CD8-positive, alpha-beta memory T cell (primary cell): ENCODE results near the gene RIPOR3. TPM values are rescaled to one million over a fixed set of nuclear protein-coding genes. Genes with fewer than 3 reads are reported as not detected.
"Not testable (repeated sequence)": the region's sequence is repeated elsewhere in the genome, so short reads cannot be mapped to it uniquely, and the experiment has no call there.

Experiments
- CTCF ChIA-PET: fragments of 350-600 bp; sonication (Branson Sonifier 250); formaldehyde crosslinking; loops from one replicate; lab custom pipeline; 2021; ENCODE audit warnings: antibody characterized with exemption; lab: Charles Lee
- POLR2A ChIA-PET: fragments of 350-600 bp; sonication (Branson Sonifier 250); formaldehyde crosslinking; loops from one replicate; lab custom pipeline; 2021; ENCODE audit warnings: antibody characterized with exemption; lab: Charles Lee
- DNase-seq, 5 donors: peaks; one replicate each; pipeline versions ENCODE4 v3.0.0 to v3.0.0-alpha.2; 2020 to 2022; ENCODE audit warnings: mixed read lengths in 1 of 5
- H3K27ac ChIP-seq: one replicate; pipeline ENCODE4 v1.7.0; 2013; ENCODE audit warnings: low read depth, mild to moderate bottlenecking, low read length, moderate library complexity
- H3K27me3 ChIP-seq: 2 replicates; pipeline ENCODE4 v1.7.0; 2013; ENCODE audit warnings: low read length, mild to moderate bottlenecking; ENCODE audit not compliant: insufficient read depth, poor library complexity, severe bottlenecking
- H3K36me3 ChIP-seq: 2 replicates; pipeline ENCODE4 v1.7.0; 2013; ENCODE audit warnings: mild to moderate bottlenecking, low read length, moderate library complexity; ENCODE audit not compliant: insufficient read depth
- H3K4me1 ChIP-seq: 2 replicates; pipeline ENCODE4 v1.7.0; 2013; ENCODE audit warnings: mild to moderate bottlenecking, low read length, moderate library complexity; ENCODE audit not compliant: insufficient read depth
- H3K4me3 ChIP-seq: 2 replicates; pipeline ENCODE4 v1.7.0; 2013; ENCODE audit warnings: mild to moderate bottlenecking, low read length
- H3K9me3 ChIP-seq: 2 replicates; pipeline ENCODE4 v1.7.0; 2013; ENCODE audit warnings: mild to moderate bottlenecking, low read length
- H3K27ac Mint-ChIP-seq, 8 donors: one replicate each; pipeline ENCODE4 v1.8.0; 2020 to 2021; ENCODE audit warnings: mixed read lengths in 8 of 8, mild to moderate bottlenecking in 6 of 8, inconsistent platforms in 3 of 8, moderate library complexity in 3 of 8
- H3K27me3 Mint-ChIP-seq, 2 donors: one replicate each; pipeline ENCODE4 v1.8.0; 2020 to 2021; ENCODE audit warnings: mixed read lengths in 2 of 2, mild to moderate bottlenecking in 1 of 2, moderate library complexity in 1 of 2
- H3K36me3 Mint-ChIP-seq, 3 donors: one replicate each; pipeline ENCODE4 v1.8.0; 2020 to 2021; ENCODE audit warnings: mixed read lengths in 3 of 3, inconsistent platforms in 1 of 3, mild to moderate bottlenecking in 1 of 3
- H3K4me1 Mint-ChIP-seq, 3 donors: one replicate each; pipeline ENCODE4 v1.8.0; 2020 to 2021; ENCODE audit warnings: mixed read lengths in 3 of 3, inconsistent platforms in 1 of 3, mild to moderate bottlenecking in 1 of 3
- H3K4me3 Mint-ChIP-seq, 7 donors: one replicate each; pipeline ENCODE4 v1.8.0; 2020 to 2021; ENCODE audit warnings: mixed read lengths in 7 of 7, mild to moderate bottlenecking in 6 of 7, moderate library complexity in 4 of 7, inconsistent platforms in 2 of 7
- H3K9me3 Mint-ChIP-seq, 5 donors: one replicate each; pipeline ENCODE4 v1.8.0; 2020 to 2022; ENCODE audit warnings: mixed read lengths in 5 of 5, mild to moderate bottlenecking in 3 of 5, moderate library complexity in 2 of 5, inconsistent platforms in 1 of 5
- polyA plus RNA-seq: library from polyadenylated mRNA; unstranded; fragments of 300-500 nt; fragmentation: Illumina TruSeq; gene quantifications from one replicate; pipeline ENCODE4 v1.2.3, GENCODE V29; 2021
- total RNA-seq, 2 experiments: library from RNA; stranded (reverse); gene quantifications; one replicate each; pipeline ENCODE4 v1.2.3, GENCODE V29; 2021

RIPOR3 gene
- total and polyA plus RNA-seq, 3 experiments from 2014 or later: 1.8 TPM; not detected in 2

DNA sequence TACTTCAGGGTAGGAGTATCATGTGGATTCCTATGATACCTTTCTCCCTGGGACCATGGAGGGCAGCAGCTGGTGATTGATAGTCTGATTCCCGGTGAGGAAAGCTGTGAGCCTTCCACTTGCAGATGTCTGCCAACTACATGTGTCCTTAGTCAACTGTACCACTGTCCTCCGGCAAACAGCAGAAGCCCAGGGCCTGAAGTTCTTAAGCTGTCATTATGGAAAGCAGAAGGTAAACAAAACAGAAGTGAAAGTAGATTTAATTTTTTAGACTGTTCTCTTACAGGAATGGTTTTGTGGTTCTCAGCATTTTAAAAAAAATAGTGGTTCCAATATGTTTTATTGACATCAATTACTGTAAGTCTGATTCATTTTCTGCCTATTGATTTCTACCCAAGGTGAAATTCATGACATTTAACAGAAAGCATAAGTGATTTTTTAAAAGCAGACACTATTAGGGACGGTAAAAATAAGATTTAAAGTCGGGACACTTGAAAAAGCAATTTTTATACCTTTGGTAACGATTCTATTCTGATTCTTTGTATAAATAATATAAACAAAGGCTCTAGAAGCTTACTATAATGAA is 144.5 kb downstream of the RIPOR3 start:
- peak overlapping the region; percentile 68 to 93 (median 89) for H3K27ac Mint-ChIP-seq
- no peaks in the 10 kb centered on the region for H3K9me3 Mint-ChIP-seq
- peaks cover 59 to 72% (median 65%) of the 10 kb centered on the region in 3 donors for H3K4me1 Mint-ChIP-seq
- Histone ChIP-seq H3K9me3 (no peaks in the 10 kb centered on the region), H3K36me3 (no peaks in the 10 kb centered on the region), H3K27ac (no peak overlapping the region), H3K27me3 (no peaks in the 10 kb centered on the region), H3K4me1 (peaks cover 55% of the 10 kb centered on the region), H3K4me3 (peak overlapping the region; percentile 49)
- H3K36me3 Mint-ChIP-seq: peaks cover 0 to 41% (median 3%) of the 10 kb centered on the region in 3 donors
- peak overlapping the region; percentile 23 to 82 (median 81) for H3K4me3 Mint-ChIP-seq
- no peak for DNase-seq
- ChIA-PET POLR2A (interaction anchor here (1.1 to 1.8 kb wide), 2 partner anchors 34 to 36 kb away, joined by 3 to 5 read pairs; no protein-coding TSS in a partner anchor), CTCF (no interaction called here)
- no peaks in the 10 kb centered on the region for H3K27me3 Mint-ChIP-seq

GRCh38 chr20:50545126-50545525 is 146.2 kb downstream of the RIPOR3 start:
- POLR2A ChIA-PET: no interaction called here
- DNase-seq: no peak
- H3K36me3 ChIP-seq: no peaks in the 10 kb centered on the region
- H3K27ac ChIP-seq: no peak overlapping the region
- Mint-ChIP-seq H3K9me3 (no peaks in the 10 kb centered on the region), H3K27me3 (no peaks in the 10 kb centered on the region), H3K27ac (peak overlapping the region in 6 of 8 donors; percentile 54 to 91 (median 76)), H3K36me3 (peaks cover 0 to 46% (median 3%) of the 10 kb centered on the region in 3 donors), H3K4me1 (peaks cover 73 to 88% (median 75%) of the 10 kb centered on the region in 3 donors), H3K4me3 (peak overlapping the region in 3 of 7 donors; percentile 2 to 82 (median 79))
- CTCF ChIA-PET: no interaction called here
- no peak overlapping the region for H3K4me3 ChIP-seq
- no peaks in the 10 kb centered on the region for H3K9me3 ChIP-seq
- no peaks in the 10 kb centered on the region for H3K27me3 ChIP-seq
- H3K4me1 ChIP-seq: peaks cover 67% of the 10 kb centered on the region

GRCh38 chr20:50543326-50543725 is 148.0 kb downstream of the RIPOR3 start:
- POLR2A ChIA-PET: interaction anchor here (1.2 kb wide), 1 partner anchor 19 kb away, joined by 3 read pairs; no protein-coding TSS in a partner anchor
- H3K9me3 Mint-ChIP-seq: no peaks in the 10 kb centered on the region
- peak overlapping the region in 5 of 8 donors; percentile 28 to 87 (median 62) for H3K27ac Mint-ChIP-seq
- H3K36me3 Mint-ChIP-seq: peaks cover 0 to 36% (median 2%) of the 10 kb centered on the region in 3 donors
- H3K4me3 Mint-ChIP-seq: peak overlapping the region in 2 of 7 donors; percentile 4 to 34
- Histone ChIP-seq H3K4me1 (peaks cover 65% of the 10 kb centered on the region), H3K4me3 (no peak overlapping the region), H3K27me3 (no peaks in the 10 kb centered on the region), H3K36me3 (no peaks in the 10 kb centered on the region), H3K9me3 (no peaks in the 10 kb centered on the region), H3K27ac (no peak overlapping the region)
- H3K27me3 Mint-ChIP-seq: no peaks in the 10 kb centered on the region
- H3K4me1 Mint-ChIP-seq: peaks cover 75 to 89% (median 88%) of the 10 kb centered on the region in 3 donors
- CTCF ChIA-PET: interaction anchor here (1.3 kb wide), 1 partner anchor 41 kb away, joined by 3 read pairs; no protein-coding TSS in a partner anchor
- no peak for DNase-seq

DNA sequence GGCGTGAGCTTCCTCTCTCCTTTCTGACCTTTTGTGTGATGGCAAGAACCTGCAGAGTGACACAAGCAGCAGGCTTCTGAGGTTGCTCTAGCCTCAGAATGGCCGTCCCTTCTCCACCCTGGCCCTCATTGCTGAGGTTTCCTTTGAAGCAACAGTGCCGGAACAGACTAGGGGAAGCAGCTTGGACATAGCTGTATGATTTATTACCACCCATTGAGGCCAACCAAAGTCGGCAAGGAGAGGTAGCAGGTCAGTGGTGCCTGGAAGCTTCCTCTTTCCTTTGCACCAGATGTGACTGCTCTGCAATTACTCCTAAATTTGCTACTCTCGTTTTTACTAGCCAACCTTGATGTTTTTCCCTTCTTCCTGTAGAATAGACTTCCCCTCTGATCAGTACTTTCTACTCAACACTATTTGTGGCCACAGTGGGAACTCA is 149.7 kb downstream of the RIPOR3 start:
- Histone ChIP-seq H3K36me3 (no peaks in the 10 kb centered on the region), H3K27ac (no peak overlapping the region), H3K4me1 (peaks cover 61% of the 10 kb centered on the region), H3K9me3 (no peaks in the 10 kb centered on the region), H3K27me3 (no peaks in the 10 kb centered on the region), H3K4me3 (no peak overlapping the region)
- ChIA-PET CTCF (interaction anchor here (0.9 to 1.2 kb wide), 3 partner anchors 34 to 63 kb away, joined by 3 read pairs; no protein-coding TSS in a partner anchor), POLR2A (interaction anchor here (0.6 kb wide), 1 partner anchor 91 kb away, joined by 6 read pairs; no protein-coding TSS in a partner anchor)
- Mint-ChIP-seq H3K36me3 (peaks cover 0 to 29% (median 0%) of the 10 kb centered on the region in 3 donors), H3K4me1 (peaks cover 74 to 85% (median 85%) of the 10 kb centered on the region in 3 donors), H3K27ac (peak overlapping the region in 6 of 8 donors; percentile 7 to 49 (median 19)), H3K9me3 (no peaks in the 10 kb centered on the region), H3K27me3 (no peaks in the 10 kb centered on the region), H3K4me3 (peak overlapping the region in 4 of 7 donors; percentile 19 to 27 (median 25))
- DNase-seq: no peak

DNA sequence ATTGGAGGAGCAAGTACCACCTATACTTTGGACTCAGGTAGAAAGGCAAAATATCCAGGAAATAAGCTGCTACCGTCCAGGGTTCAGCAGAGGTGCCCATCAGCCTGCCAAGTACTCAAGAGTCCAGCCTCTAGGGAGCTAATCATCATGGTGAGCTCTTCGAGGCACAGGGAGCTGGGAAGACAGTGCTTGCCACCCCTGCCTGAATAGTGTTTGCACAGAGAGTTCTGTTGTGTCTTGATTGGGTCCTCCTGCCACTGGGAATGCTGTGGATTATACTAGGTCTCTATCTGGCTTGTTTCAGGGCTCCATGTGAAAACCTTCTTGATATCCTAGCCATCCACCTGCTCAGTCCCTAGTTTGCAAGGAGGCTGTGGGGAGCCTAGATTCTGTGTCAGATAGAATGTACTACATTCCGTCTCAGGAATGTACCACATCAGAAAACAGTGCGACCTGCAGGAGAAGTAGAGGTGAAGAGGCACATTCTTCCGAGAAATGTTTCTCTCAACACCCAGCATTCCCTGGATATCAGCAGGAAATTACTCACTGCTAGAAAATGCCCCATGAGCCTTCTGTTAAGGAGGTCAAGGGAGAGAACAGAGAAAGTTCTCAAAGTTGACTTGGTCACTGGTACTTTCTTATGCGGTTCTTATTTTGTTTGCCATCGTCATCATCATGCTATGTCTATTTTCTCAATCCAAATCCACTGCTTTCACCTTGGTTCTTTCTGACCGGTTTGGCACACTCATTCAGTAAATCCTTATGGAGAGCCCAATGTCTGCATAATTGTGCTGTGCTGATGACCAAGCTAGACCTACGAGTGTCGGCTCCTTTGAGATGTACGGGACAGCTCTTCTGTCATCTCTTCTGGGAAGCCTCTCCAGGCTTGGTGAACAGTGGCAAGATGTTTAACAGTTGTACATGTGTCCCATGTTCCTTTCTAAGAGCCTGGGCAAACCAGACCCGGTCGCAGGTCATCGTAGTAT is 150.4 kb downstream of the RIPOR3 start:
- no peaks in the 10 kb centered on the region for H3K27me3 Mint-ChIP-seq
- DNase-seq: no peak
- peak overlapping the region in 3 of 8 donors; percentile 9 to 43 (median 37) for H3K27ac Mint-ChIP-seq
- H3K27me3 ChIP-seq: no peaks in the 10 kb centered on the region
- H3K36me3 Mint-ChIP-seq: peaks cover 0 to 29% (median 0%) of the 10 kb centered on the region in 3 donors
- ChIA-PET POLR2A (interaction anchor here (0.6 kb wide), 1 partner anchor 91 kb away, joined by 6 read pairs; no protein-coding TSS in a partner anchor), CTCF (interaction anchor here (0.9 kb wide), 1 partner anchor 63 kb away, joined by 3 read pairs; no protein-coding TSS in a partner anchor)
- H3K4me3 ChIP-seq: no peak overlapping the region
- H3K27ac ChIP-seq: no peak overlapping the region
- H3K4me1 Mint-ChIP-seq: peaks cover 74 to 85% (median 85%) of the 10 kb centered on the region in 3 donors
- H3K36me3 ChIP-seq: no peaks in the 10 kb centered on the region
- no peaks in the 10 kb centered on the region for H3K9me3 ChIP-seq
- no peaks in the 10 kb centered on the region for H3K9me3 Mint-ChIP-seq
- H3K4me1 ChIP-seq: peaks cover 60% of the 10 kb centered on the region
- H3K4me3 Mint-ChIP-seq: peak overlapping the region in 5 of 7 donors; percentile 19 to 78 (median 26)

GRCh38 chr20:50539798-50540197 is 151.5 kb downstream of the RIPOR3 start:
- peaks cover 74 to 86% (median 85%) of the 10 kb centered on the region in 3 donors for H3K4me1 Mint-ChIP-seq
- not testable (repeated sequence) for H3K4me3 Mint-ChIP-seq

GRCh38 chr20:50538276-50538675 is 153.1 kb downstream of the RIPOR3 start:
- Mint-ChIP-seq H3K4me1 (peaks cover 76 to 90% (median 89%) of the 10 kb centered on the region in 3 donors), H3K36me3 (peaks cover 0 to 35% (median 4%) of the 10 kb centered on the region in 3 donors), H3K4me3 (peak overlapping the region in 1 of 7 donors; percentile 3), H3K27me3 (no peaks in the 10 kb centered on the region), H3K27ac (peak overlapping the region in 2 of 8 donors; percentile 1 to 6), H3K9me3 (no peaks in the 10 kb centered on the region)
- no peak for DNase-seq
- Histone ChIP-seq H3K4me1 (peaks cover 65% of the 10 kb centered on the region), H3K27ac (no peak overlapping the region), H3K9me3 (no peaks in the 10 kb centered on the region), H3K36me3 (no peaks in the 10 kb centered on the region), H3K4me3 (no peak overlapping the region), H3K27me3 (no peaks in the 10 kb centered on the region)
- ChIA-PET POLR2A (interaction anchor here (0.7 kb wide), 1 partner anchor 26 kb away, joined by 3 read pairs; no protein-coding TSS in a partner anchor), CTCF (interaction anchor here (1.8 kb wide), 1 partner anchor 21 kb away, joined by 6 read pairs; no protein-coding TSS in a partner anchor)

More at GRCh38 chr20:50539798-50540197, 151.5 kb downstream of the RIPOR3 start:
- CTCF ChIA-PET, H3K9me3 ChIP-seq, DNase-seq, H3K36me3 ChIP-seq, H3K27me3 Mint-ChIP-seq, H3K27me3 ChIP-seq, POLR2A ChIA-PET, H3K9me3 Mint-ChIP-seq, H3K27ac ChIP-seq, H3K27ac Mint-ChIP-seq, H3K4me3 ChIP-seq: not testable (repeated sequence)
- peaks cover 0 to 32% (median 4%) of the 10 kb centered on the region in 3 donors for H3K36me3 Mint-ChIP-seq
- peaks cover 62% of the 10 kb centered on the region for H3K4me1 ChIP-seq
